ENCODE measurements around the gene BRD2.

DNA sequence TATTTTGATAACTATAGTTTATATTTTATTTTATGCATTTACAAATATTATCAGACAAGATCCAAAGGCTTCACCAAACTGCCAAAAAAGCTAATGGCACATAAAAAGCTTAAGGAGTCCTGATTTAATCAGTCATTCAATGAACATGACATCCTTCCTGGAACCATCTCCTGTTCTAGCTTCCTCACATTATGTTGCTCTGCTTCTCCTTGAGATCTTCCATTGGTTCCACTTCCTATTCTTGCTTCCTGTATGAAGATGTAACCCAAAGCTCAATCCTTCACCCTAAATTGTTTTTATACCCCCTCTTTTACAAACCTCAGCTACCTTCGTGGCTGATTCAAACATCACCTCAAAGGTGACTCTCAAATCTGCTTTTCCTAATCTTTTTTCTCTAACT, 4.5 kb upstream of the BRD2 start:
- no peak for TF ChIP-seq CTCF (IDR thresholded peaks at IDR 0.05; ENCODE audit: low read length)
- no peak for TF ChIP-seq EZH2 (optimal IDR thresholded peaks at IDR 0.05; ENCODE audit: low read depth, low read length)
- no peak for TF ChIP-seq EZH2phosphoT487 (IDR thresholded peaks at IDR 0.05; ENCODE audit: low read length)
